ENCODE results near the gene RNF130. TPM values are rescaled to one million over a fixed set of nuclear protein-coding genes. Genes with fewer than 3 reads are reported as not detected.
"Not testable (repeated sequence)": the region's sequence is repeated elsewhere in the genome, so short reads cannot be mapped to it uniquely, and the experiment has no call there.

Gene RNF130
- polyA plus RNA-seq, 1 donor from 2014 or later: 48.7 TPM

DNA sequence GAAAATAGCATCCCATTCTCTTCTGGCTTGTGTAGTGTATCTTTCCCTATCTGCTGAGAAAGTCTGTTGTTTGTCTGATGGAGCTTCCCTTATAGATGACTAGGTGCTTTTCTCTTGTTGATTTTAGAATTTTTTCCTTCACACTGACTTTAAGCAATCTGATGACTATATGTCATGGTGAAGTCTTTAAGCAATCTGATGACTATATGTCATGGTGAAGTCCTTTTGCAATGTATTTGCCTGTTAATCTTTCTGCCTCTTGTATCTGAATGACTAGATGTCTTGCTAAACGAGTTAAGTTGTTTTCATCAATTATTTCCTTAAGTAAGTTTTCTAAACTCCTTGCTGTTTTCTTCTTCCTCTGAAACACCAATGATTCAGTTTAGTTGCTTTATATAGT is 80.5 kb downstream of the RNF130 start:
- Histone ChIP-seq H3F3A (ENCODE audit: insufficient read depth, low read length, poor library complexity, severe bottlenecking) (no peaks in the 10 kb centered on the region), H3K27me3 (ENCODE audit: insufficient read depth, low read depth, low read length) (no peaks in the 10 kb centered on the region), H3K9ac (ENCODE audit: low read length) (no peak overlapping the region), H4K20me1 (ENCODE audit: insufficient read depth) (no peaks in the 10 kb centered on the region), H3K79me2 (replicated peaks; ENCODE audit: insufficient read depth, low read length) (no peaks in the 10 kb centered on the region), H3K9me3 (ENCODE audit: low read length) (no peaks in the 10 kb centered on the region), H3K4me2 (ENCODE audit: low read length) (no peak overlapping the region), H2AFZ (ENCODE audit: low read depth, low read length) (no peak overlapping the region), H3K4me3 (ENCODE audit: low read length) (no peak overlapping the region), H3K9me2 (ENCODE audit: insufficient read depth, low read length) (no peaks in the 10 kb centered on the region), H3K27ac (ENCODE audit: low read length) (no peak overlapping the region), H3K36me3 (ENCODE audit: insufficient read depth, low read length) (no peaks in the 10 kb centered on the region)
- TF ChIP-seq MXI1 (conservative IDR thresholded peaks at IDR 0.05; ENCODE audit: poor library complexity, severe bottlenecking): no peak
- TF ChIP-seq TAF1 (IDR thresholded peaks at IDR 0.05; ENCODE audit: low read depth): no peak

DNA sequence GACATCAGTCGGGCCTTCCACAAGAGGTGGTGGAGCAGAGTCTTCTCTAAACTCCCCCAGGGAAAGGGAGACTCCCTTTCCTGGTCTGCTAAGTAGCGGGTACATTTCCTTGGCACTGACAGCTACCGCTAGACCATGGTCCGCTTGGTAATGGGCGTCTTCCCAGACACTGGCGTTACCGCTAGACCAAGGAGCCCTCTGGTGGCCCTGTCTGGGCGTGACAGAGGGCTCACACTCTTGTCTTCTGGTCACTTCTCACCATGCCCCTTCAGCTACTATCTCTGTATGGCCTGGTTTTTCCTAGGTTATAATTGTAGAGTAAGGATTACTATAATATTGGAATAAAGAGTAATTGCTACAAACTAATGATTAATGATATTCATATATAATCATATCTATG is 81.0 kb downstream of the RNF130 start:
- not testable (repeated sequence) for H4K20me1 ChIP-seq (ENCODE audit: insufficient read depth); H3K9me3 ChIP-seq (ENCODE audit: low read length); H3K4me3 ChIP-seq (ENCODE audit: low read length); H3K27me3 ChIP-seq (ENCODE audit: insufficient read depth, low read depth, low read length); H2AFZ ChIP-seq (ENCODE audit: low read depth, low read length); H3K9me2 ChIP-seq (ENCODE audit: insufficient read depth, low read length); H3K79me2 ChIP-seq (replicated peaks; ENCODE audit: insufficient read depth, low read length); H3K4me2 ChIP-seq (ENCODE audit: low read length); H3K36me3 ChIP-seq (ENCODE audit: insufficient read depth, low read length); H3K27ac ChIP-seq (ENCODE audit: low read length); H3F3A ChIP-seq (ENCODE audit: insufficient read depth, low read length, poor library complexity, severe bottlenecking); H3K9ac ChIP-seq (ENCODE audit: low read length)

DNA sequence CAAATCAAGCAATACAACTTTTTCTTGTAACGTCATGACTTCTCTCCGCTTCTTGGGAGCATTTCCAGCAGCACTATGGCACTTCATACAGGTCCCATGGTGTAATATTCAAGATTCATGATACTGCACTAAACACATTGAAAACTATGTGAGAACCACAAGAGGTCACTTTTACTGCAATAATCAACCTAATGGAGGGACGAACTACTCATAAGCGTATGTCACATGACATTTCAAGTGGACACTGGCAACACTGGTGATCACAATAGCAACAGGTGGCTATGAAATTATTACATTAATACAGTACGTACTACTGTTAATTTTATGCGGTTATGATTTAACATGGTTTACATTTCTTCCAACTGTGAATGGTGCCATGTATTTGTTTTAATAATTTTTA is 85.2 kb downstream of the RNF130 start:
- Histone ChIP-seq H3K36me3 (ENCODE audit: insufficient read depth, low read length) (peaks cover 5% of the 10 kb centered on the region), H4K20me1 (ENCODE audit: insufficient read depth) (no peaks in the 10 kb centered on the region), H3K79me2 (replicated peaks; ENCODE audit: insufficient read depth, low read length) (no peaks in the 10 kb centered on the region), H3K4me2 (ENCODE audit: low read length) (no peak overlapping the region), H3K9ac (ENCODE audit: low read length) (no peak overlapping the region), H3F3A (ENCODE audit: insufficient read depth, low read length, poor library complexity, severe bottlenecking) (no peaks in the 10 kb centered on the region), H3K9me2 (ENCODE audit: insufficient read depth, low read length) (no peaks in the 10 kb centered on the region), H2AFZ (ENCODE audit: low read depth, low read length) (no peak overlapping the region), H3K9me3 (ENCODE audit: low read length) (no peaks in the 10 kb centered on the region), H3K27me3 (ENCODE audit: insufficient read depth, low read depth, low read length) (no peaks in the 10 kb centered on the region), H3K27ac (ENCODE audit: low read length) (no peak overlapping the region), H3K4me3 (ENCODE audit: low read length) (no peak overlapping the region)
- TF ChIP-seq EZH2 (IDR thresholded peaks at IDR 0.05; ENCODE audit: borderline replicate concordance, insufficient read depth, low read length, poor library complexity, severe bottlenecking) (no peak), TAF1 (IDR thresholded peaks at IDR 0.05; ENCODE audit: low read depth) (no peak), EP300 (conservative IDR thresholded peaks at IDR 0.05; ENCODE audit: poor library complexity, severe bottlenecking) (no peak), POLR2AphosphoS5 (IDR thresholded peaks at IDR 0.05) (no peak), RAD21 (conservative IDR thresholded peaks at IDR 0.05) (no peak), MXI1 (conservative IDR thresholded peaks at IDR 0.05; ENCODE audit: poor library complexity, severe bottlenecking) (no peak)
- TF ChIP-seq, protein P1, sequence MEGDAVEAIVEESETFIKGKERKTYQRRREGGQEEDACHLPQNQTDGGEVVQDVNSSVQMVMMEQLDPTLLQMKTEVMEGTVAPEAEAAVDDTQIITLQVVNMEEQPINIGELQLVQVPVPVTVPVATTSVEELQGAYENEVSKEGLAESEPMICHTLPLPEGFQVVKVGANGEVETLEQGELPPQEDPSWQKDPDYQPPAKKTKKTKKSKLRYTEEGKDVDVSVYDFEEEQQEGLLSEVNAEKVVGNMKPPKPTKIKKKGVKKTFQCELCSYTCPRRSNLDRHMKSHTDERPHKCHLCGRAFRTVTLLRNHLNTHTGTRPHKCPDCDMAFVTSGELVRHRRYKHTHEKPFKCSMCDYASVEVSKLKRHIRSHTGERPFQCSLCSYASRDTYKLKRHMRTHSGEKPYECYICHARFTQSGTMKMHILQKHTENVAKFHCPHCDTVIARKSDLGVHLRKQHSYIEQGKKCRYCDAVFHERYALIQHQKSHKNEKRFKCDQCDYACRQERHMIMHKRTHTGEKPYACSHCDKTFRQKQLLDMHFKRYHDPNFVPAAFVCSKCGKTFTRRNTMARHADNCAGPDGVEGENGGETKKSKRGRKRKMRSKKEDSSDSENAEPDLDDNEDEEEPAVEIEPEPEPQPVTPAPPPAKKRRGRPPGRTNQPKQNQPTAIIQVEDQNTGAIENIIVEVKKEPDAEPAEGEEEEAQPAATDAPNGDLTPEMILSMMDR (IDR thresholded peaks at IDR 0.05; ENCODE audit: poor library complexity, severe bottlenecking): no peak
- TF ChIP-seq, protein P2, sequence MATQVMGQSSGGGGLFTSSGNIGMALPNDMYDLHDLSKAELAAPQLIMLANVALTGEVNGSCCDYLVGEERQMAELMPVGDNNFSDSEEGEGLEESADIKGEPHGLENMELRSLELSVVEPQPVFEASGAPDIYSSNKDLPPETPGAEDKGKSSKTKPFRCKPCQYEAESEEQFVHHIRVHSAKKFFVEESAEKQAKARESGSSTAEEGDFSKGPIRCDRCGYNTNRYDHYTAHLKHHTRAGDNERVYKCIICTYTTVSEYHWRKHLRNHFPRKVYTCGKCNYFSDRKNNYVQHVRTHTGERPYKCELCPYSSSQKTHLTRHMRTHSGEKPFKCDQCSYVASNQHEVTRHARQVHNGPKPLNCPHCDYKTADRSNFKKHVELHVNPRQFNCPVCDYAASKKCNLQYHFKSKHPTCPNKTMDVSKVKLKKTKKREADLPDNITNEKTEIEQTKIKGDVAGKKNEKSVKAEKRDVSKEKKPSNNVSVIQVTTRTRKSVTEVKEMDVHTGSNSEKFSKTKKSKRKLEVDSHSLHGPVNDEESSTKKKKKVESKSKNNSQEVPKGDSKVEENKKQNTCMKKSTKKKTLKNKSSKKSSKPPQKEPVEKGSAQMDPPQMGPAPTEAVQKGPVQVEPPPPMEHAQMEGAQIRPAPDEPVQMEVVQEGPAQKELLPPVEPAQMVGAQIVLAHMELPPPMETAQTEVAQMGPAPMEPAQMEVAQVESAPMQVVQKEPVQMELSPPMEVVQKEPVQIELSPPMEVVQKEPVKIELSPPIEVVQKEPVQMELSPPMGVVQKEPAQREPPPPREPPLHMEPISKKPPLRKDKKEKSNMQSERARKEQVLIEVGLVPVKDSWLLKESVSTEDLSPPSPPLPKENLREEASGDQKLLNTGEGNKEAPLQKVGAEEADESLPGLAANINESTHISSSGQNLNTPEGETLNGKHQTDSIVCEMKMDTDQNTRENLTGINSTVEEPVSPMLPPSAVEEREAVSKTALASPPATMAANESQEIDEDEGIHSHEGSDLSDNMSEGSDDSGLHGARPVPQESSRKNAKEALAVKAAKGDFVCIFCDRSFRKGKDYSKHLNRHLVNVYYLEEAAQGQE (IDR thresholded peaks at IDR 0.05; ENCODE audit: borderline replicate concordance): no peak

Measured in neural cell (in vitro differentiated cells).